AG08396 (cell line): Measurements from ENCODE around the gene SGCE.

ENCODE experiments used
- DNase-seq: peaks from one replicate; pipeline ENCODE4 v3.0.0; 2012; ENCODE audit warnings: low spot score, mixed read lengths

Gene SGCE

GRCh38 chr7:94623820-94624219, 32.1 kb downstream of the SGCE start:
- DNase-seq: no peak

- DNase-seq: no peak
Measured at GRCh38 chr7:94621120-94621519, 34.8 kb downstream of the SGCE start.

GRCh38 chr7:94620703-94621118, 35.2 kb downstream of the SGCE start:
- peak; percentile 73 for DNase-seq

GRCh38 chr7:94618126-94618525, 37.8 kb downstream of the SGCE start:
- no peak for DNase-seq

- DNase-seq: no peak
Measured at GRCh38 chr7:94616855-94617254, 39.1 kb downstream of the SGCE start.

- no peak for DNase-seq
Measured at GRCh38 chr7:94615666-94616065, 40.3 kb downstream of the SGCE start.

GRCh38 chr7:94612661-94613060, 43.3 kb downstream of the SGCE start:
- DNase-seq: no peak

- no peak for DNase-seq
Measured at GRCh38 chr7:94612253-94612652, 43.7 kb downstream of the SGCE start.

GRCh38 chr7:94609561-94609960, 46.4 kb downstream of the SGCE start:
- DNase-seq: no peak

- DNase-seq: no peak
Measured at GRCh38 chr7:94605031-94605430, 50.9 kb downstream of the SGCE start.

- no peak for DNase-seq
Measured at GRCh38 chr7:94602181-94602580, 53.8 kb downstream of the SGCE start.

- no peak for DNase-seq
Measured at GRCh38 chr7:94600267-94600666, 55.7 kb downstream of the SGCE start.

- DNase-seq: no peak
Measured at GRCh38 chr7:94595717-94596116, 60.2 kb downstream of the SGCE start.

GRCh38 chr7:94594882-94595281, 61.1 kb downstream of the SGCE start:
- no peak for DNase-seq

- no peak for DNase-seq
Measured at GRCh38 chr7:94591176-94591575, 64.8 kb downstream of the SGCE start.

- DNase-seq: no peak
Measured at GRCh38 chr7:94590526-94591162, 65.3 kb downstream of the SGCE start.

GRCh38 chr7:94588075-94588474, 67.9 kb downstream of the SGCE start:
- DNase-seq: no peak

- no peak for DNase-seq
Measured at GRCh38 chr7:94584113-94584512, 71.8 kb downstream of the SGCE start.

- DNase-seq: peak; percentile 37
Measured at GRCh38 chr7:94580601-94581000, 75.3 kb downstream of the SGCE start.

- DNase-seq: no peak
Measured at GRCh38 chr7:94579470-94579869, 76.5 kb downstream of the SGCE start.

GRCh38 chr7:94578614-94579013, 77.3 kb downstream of the SGCE start:
- no peak for DNase-seq

- DNase-seq: no peak
Measured at GRCh38 chr7:94577357-94577756, 78.6 kb downstream of the SGCE start.

GRCh38 chr7:94576316-94576715, 79.6 kb downstream of the SGCE start:
- no peak for DNase-seq

GRCh38 chr7:94575646-94576045, 80.3 kb downstream of the SGCE start:
- no peak for DNase-seq

GRCh38 chr7:94571816-94572215, 84.1 kb downstream of the SGCE start:
- DNase-seq: no peak
